Neuronal stem cell (in vitro differentiated cells): ENCODE data around the gene RPS6KA5.

ENCODE experiments used
- DNase-seq: peaks from one replicate; pipeline ENCODE4 v3.0.0-alpha.2; 2013; ENCODE audit warnings: low spot score
- H2AFZ ChIP-seq: one replicate; pipeline ENCODE4 v1.6.1; 2013; ENCODE audit warnings: mild to moderate bottlenecking, low read length, inconsistent platforms
- H2AK5ac ChIP-seq: 2 replicates; pipeline ENCODE4 v1.6.1; 2013; ENCODE audit warnings: low read depth, mild to moderate bottlenecking, inconsistent platforms, low read length, moderate library complexity, mixed read lengths
- H2BK120ac ChIP-seq: 2 replicates; pipeline ENCODE4 v1.6.1; 2013; ENCODE audit warnings: low read depth, mild to moderate bottlenecking, inconsistent platforms, low read length, moderate library complexity, mixed read lengths
- H2BK12ac ChIP-seq: one replicate; pipeline ENCODE4 v1.6.1; 2013; ENCODE audit warnings: low read length, inconsistent platforms
- H2BK15ac ChIP-seq: 2 replicates; pipeline ENCODE4 v1.6.1; 2013; ENCODE audit warnings: mild to moderate bottlenecking, low read length, inconsistent platforms, mixed read lengths
- H2BK5ac ChIP-seq: one replicate; pipeline ENCODE4 v1.6.1; 2013; ENCODE audit warnings: inconsistent platforms, mild to moderate bottlenecking, low read length, moderate library complexity
- H3K14ac ChIP-seq: one replicate; pipeline ENCODE4 v1.6.1; 2013; ENCODE audit warnings: low read length, inconsistent platforms
- H3K18ac ChIP-seq: 2 replicates; pipeline ENCODE4 v1.6.1; 2013; ENCODE audit warnings: low read length, inconsistent platforms
- H3K23ac ChIP-seq: 2 replicates; pipeline ENCODE4 v1.6.1; 2013; ENCODE audit warnings: low read depth, mild to moderate bottlenecking, mixed read lengths, low read length, inconsistent platforms; ENCODE audit not compliant: poor library complexity
- H3K27ac ChIP-seq: replicated peaks from 3 replicates; pipeline ENCODE4 v1.5.1; 2013; ENCODE audit warnings: low read length, inconsistent platforms
- H3K27me3 ChIP-seq, 3 experiments: 2 replicates each; pipeline ENCODE4 v1.6.1; 2013; ENCODE audit warnings: low read length in 3 of 3, mild to moderate bottlenecking in 2 of 3, inconsistent platforms in 1 of 3, low read depth in 1 of 3, mixed read lengths in 1 of 3, moderate library complexity in 1 of 3; ENCODE audit not compliant: control insufficient read depth in 3 of 3, insufficient read depth in 3 of 3
- H3K36me3 ChIP-seq, 2 donors: replicated peaks in 1 of 2; 2 replicates each; pipeline ENCODE4 v1.6.1; 2013; ENCODE audit warnings: low read length in 2 of 2; ENCODE audit not compliant: control insufficient read depth in 2 of 2, insufficient read depth in 2 of 2
- H3K4ac ChIP-seq: 2 replicates; pipeline ENCODE4 v1.6.1; 2013; ENCODE audit warnings: inconsistent platforms, mild to moderate bottlenecking, low read length, moderate library complexity
- H3K4me1 ChIP-seq, 2 donors: 1 replicate in 1 of 2; 2 replicates in 1 of 2; pipeline ENCODE4 v1.6.1; 2013; ENCODE audit warnings: low read length in 2 of 2, low read depth in 1 of 2; ENCODE audit not compliant: control insufficient read depth in 2 of 2, insufficient read depth in 1 of 2
- H3K4me2 ChIP-seq: one replicate; pipeline ENCODE4 v1.6.1; 2013; ENCODE audit warnings: mild to moderate bottlenecking, low read length, inconsistent platforms; ENCODE audit not compliant: insufficient read depth, poor library complexity, severe bottlenecking
- H3K4me3 ChIP-seq, 2 donors: 2 replicates each; pipeline ENCODE4 v1.5.1; 2013; ENCODE audit warnings: low read length in 2 of 2, mild to moderate bottlenecking in 2 of 2, inconsistent platforms in 1 of 2, moderate library complexity in 1 of 2
- H3K79me1 ChIP-seq: one replicate; pipeline ENCODE4 v1.6.1; 2013; ENCODE audit warnings: low read depth, mild to moderate bottlenecking, inconsistent platforms, low read length, moderate library complexity
- H3K9ac ChIP-seq: one replicate; pipeline ENCODE4 v1.6.1; 2013; ENCODE audit warnings: mild to moderate bottlenecking, low read depth, low read length, inconsistent platforms; ENCODE audit not compliant: poor library complexity
- H3K9me3 ChIP-seq, 2 donors: replicated peaks in 1 of 2; 2 replicates each; pipeline versions ENCODE3 to v1.6.1; 2013; ENCODE audit warnings: low read length in 2 of 2, mild to moderate bottlenecking in 2 of 2, inconsistent platforms in 1 of 2, low read depth in 1 of 2, mixed read lengths in 1 of 2, moderate library complexity in 1 of 2; ENCODE audit not compliant: control insufficient read depth in 2 of 2, insufficient read depth in 1 of 2
- H4K8ac ChIP-seq: one replicate; pipeline ENCODE4 v1.6.1; 2013; ENCODE audit warnings: low read depth, mild to moderate bottlenecking, inconsistent platforms, low read length, moderate library complexity
- H4K91ac ChIP-seq: one replicate; pipeline ENCODE4 v1.6.1; 2013; ENCODE audit warnings: low read length, low read depth, mild to moderate bottlenecking, inconsistent platforms; ENCODE audit not compliant: poor library complexity
- WGBS, 2 donors: extraction: QIAGEN DNeasy Blood & Tissue Kit; methylation state at CpG; one replicate each; pipeline ENCODE4 v1.1.7; 2013; ENCODE audit warnings: missing lambda C conversion rate in 2 of 2, mixed read lengths in 1 of 2; ENCODE audit not compliant: insufficient read length in 2 of 2, insufficient replicate concordance in 1 of 2; ENCODE audit errors: extremely low coverage in 2 of 2; 5-methylcytosine and 5-hydroxymethylcytosine counted together

RPS6KA5 gene

DNA sequence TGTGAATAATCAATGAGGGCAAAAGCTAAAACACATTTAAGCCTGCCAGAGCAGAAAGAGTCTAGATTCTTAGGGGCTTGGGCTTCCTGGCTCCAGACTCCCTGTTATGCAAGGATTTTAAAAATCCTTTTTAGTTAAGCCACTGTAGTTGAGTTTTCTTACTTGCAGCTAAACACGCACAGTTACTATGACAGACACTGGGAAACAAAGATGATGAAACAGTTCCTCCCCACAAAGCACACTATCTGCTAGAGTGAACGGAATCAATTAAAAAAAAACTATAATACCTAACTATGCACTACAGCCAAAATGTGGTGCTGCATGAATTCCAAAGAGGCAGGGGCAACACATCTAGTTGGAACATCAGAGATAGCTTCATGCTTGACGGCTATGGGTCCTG lies 28.2 kb downstream of the RPS6KA5 start:
- no peak overlapping the region for H3K14ac ChIP-seq
- no peak overlapping the region for H3K4me3 ChIP-seq
- H2BK5ac ChIP-seq = no peak overlapping the region
- no peak overlapping the region for H3K18ac ChIP-seq
- no peak overlapping the region for H3K23ac ChIP-seq
- no peak overlapping the region for H2AFZ ChIP-seq
- H3K9me3 ChIP-seq = peaks cover 0 to 4% of the 10 kb centered on the region in 2 donors
- no peak overlapping the region for H2BK12ac ChIP-seq
- H2AK5ac ChIP-seq = no peak overlapping the region
- DNase-seq = no peak
- H3K27me3 ChIP-seq = no peaks in the 10 kb centered on the region
- no CpG with 5 or more reads among the region's 3 CpGs for WGBS, 2 donors
- no peak overlapping the region for H2BK120ac ChIP-seq
- no peaks in the 10 kb centered on the region for H3K36me3 ChIP-seq
- H4K8ac ChIP-seq = no peak overlapping the region
- H4K91ac ChIP-seq = no peak overlapping the region
- H3K27ac ChIP-seq = no peak overlapping the region
- no peak overlapping the region for H3K9ac ChIP-seq
- no peak overlapping the region for H2BK15ac ChIP-seq
- no peaks in the 10 kb centered on the region for H3K79me1 ChIP-seq
- H3K4me2 ChIP-seq = no peak overlapping the region
- peaks cover 0 to 6% of the 10 kb centered on the region in 2 donors for H3K4me1 ChIP-seq
- H3K4ac ChIP-seq = no peak overlapping the region

DNA sequence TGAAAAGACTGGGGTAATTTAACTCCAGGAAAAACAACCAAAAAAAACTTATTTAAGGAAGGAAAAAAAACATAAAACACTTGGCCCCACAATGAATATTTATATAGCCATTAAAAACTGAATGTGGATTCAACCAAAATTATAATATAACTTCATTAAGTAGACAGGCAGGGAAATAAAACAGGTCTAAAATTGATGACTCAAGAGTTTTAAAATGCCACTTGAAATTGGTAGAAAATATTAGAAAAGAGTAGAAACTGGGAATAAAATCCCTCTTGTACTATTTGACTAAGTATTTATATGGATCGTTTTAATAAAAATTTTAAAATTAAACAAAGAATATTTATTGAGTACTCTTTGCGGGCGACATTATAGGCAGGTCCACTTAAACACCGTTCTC lies 28.8 kb downstream of the RPS6KA5 start:
- Histone ChIP-seq H3K4ac (no peak overlapping the region), H2BK5ac (no peak overlapping the region), H2AK5ac (no peak overlapping the region), H3K14ac (no peak overlapping the region), H3K4me3 (no peak overlapping the region), H3K36me3 (no peaks in the 10 kb centered on the region), H4K8ac (no peak overlapping the region), H4K91ac (no peak overlapping the region), H2BK12ac (no peak overlapping the region), H3K79me1 (no peaks in the 10 kb centered on the region), H3K27me3 (no peaks in the 10 kb centered on the region), H2BK15ac (no peak overlapping the region), H3K18ac (no peak overlapping the region), H3K23ac (no peak overlapping the region), H2AFZ (no peak overlapping the region), H2BK120ac (no peak overlapping the region), H3K9me3 (peaks cover 0 to 4% of the 10 kb centered on the region in 2 donors), H3K4me1 (peaks cover 0 to 6% of the 10 kb centered on the region in 2 donors), H3K4me2 (no peak overlapping the region), H3K9ac (no peak overlapping the region), H3K27ac (no peak overlapping the region)
- no peak for DNase-seq
- no CpG with 5 or more reads among the region's 4 CpGs for WGBS, 2 donors

DNA sequence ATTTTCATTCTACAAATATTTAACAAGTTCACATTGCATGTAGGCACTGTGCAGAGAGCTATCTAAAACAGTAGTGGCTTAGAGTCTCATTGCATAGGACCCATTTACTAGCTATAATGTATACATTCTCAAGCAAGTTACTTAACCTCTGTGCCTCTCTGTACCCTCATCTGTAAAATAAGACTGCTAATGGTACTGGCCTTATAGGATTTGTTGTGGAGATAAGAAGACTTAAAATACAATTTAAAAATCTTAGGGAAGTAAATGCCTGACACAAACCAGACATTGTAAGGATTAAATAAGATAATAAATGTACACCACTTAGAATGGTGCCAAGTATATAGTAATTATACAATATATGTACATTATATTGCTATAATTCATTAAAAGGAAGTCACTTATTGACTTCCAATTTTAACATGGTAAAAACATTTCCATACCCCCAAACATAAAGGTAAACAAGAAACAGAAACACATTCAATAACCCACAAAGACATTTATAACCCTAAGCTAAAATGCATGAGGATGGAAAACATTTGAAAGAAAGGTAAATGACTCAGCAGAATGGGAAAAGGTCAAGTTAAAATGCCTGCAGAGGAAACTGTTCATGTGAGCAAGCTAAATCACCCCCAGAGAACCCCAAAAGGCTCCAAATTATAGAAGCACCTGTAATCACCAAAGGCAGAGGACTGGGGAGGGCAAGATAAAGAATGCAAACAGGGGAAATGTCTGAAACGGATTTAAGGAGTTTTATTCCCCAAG lies 30.8 kb downstream of the RPS6KA5 start:
- no peak overlapping the region for H2BK15ac ChIP-seq
- no CpG with 5 or more reads among the region's 1 CpG for WGBS, 2 donors
- no peak overlapping the region for H3K4me3 ChIP-seq
- H3K9me3 ChIP-seq = peaks cover 0 to 4% of the 10 kb centered on the region in 2 donors
- H3K18ac ChIP-seq = no peak overlapping the region
- no peak overlapping the region for H4K91ac ChIP-seq
- H2AK5ac ChIP-seq = no peak overlapping the region
- H4K8ac ChIP-seq = no peak overlapping the region
- no peaks in the 10 kb centered on the region for H3K4me1 ChIP-seq
- H2BK12ac ChIP-seq = no peak overlapping the region
- no peak overlapping the region for H3K4ac ChIP-seq
- H3K79me1 ChIP-seq = peaks cover 1% of the 10 kb centered on the region
- no peak overlapping the region for H3K9ac ChIP-seq
- H3K4me2 ChIP-seq = no peak overlapping the region
- no peaks in the 10 kb centered on the region for H3K27me3 ChIP-seq
- no peak overlapping the region for H2BK5ac ChIP-seq
- no peak for DNase-seq
- H3K36me3 ChIP-seq = no peaks in the 10 kb centered on the region
- H2AFZ ChIP-seq = no peak overlapping the region
- no peak overlapping the region for H2BK120ac ChIP-seq
- H3K14ac ChIP-seq = no peak overlapping the region
- no peak overlapping the region for H3K23ac ChIP-seq
- H3K27ac ChIP-seq = no peak overlapping the region

DNA sequence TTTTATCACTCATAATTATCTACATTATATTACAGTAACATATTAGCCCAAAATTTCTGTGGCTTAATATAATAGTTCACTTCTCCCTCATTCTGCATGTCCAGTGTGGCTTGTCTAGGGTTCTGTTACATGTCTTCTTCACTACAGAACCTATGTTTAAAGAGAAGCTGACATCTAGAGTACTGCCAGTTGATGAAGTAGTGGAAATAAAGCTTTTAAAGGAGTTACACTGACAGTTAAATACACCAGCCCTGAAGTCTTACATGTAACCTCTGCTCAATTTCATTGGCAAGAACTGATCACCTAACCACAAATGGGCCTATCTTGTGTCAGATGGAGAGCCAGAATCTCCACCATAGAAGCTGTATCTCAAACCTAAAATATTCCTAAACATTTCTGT lies 32.9 kb downstream of the RPS6KA5 start:
- no peak overlapping the region for H2BK5ac ChIP-seq
- no peak overlapping the region for H3K27ac ChIP-seq
- H3K9me3 ChIP-seq = peaks cover 0 to 4% of the 10 kb centered on the region in 2 donors
- H4K8ac ChIP-seq = no peak overlapping the region
- peaks cover 1% of the 10 kb centered on the region for H3K79me1 ChIP-seq
- no peak overlapping the region for H2BK120ac ChIP-seq
- H4K91ac ChIP-seq = no peak overlapping the region
- no peak overlapping the region for H2AFZ ChIP-seq
- no peaks in the 10 kb centered on the region for H3K4me1 ChIP-seq
- no peak overlapping the region for H3K9ac ChIP-seq
- no peak overlapping the region for H2AK5ac ChIP-seq
- no peak overlapping the region for H3K14ac ChIP-seq
- H3K23ac ChIP-seq = no peak overlapping the region
- DNase-seq = no peak
- no peak overlapping the region for H3K4ac ChIP-seq
- H2BK12ac ChIP-seq = no peak overlapping the region
- no peak overlapping the region for H3K4me2 ChIP-seq
- H3K27me3 ChIP-seq = no peaks in the 10 kb centered on the region
- no peak overlapping the region for H2BK15ac ChIP-seq
- no peak overlapping the region for H3K18ac ChIP-seq
- H3K36me3 ChIP-seq = no peaks in the 10 kb centered on the region
- H3K4me3 ChIP-seq = no peak overlapping the region
